GM19467 (cell line): ENCODE results near the gene SOWAHB.

ENCODE experiments used
- ATAC-seq: cut with Tn5 transposase; IDR thresholded peaks from one replicate; pipeline ENCODE4 v1.9.1; 2021; ENCODE audit warnings: mild to moderate bottlenecking, moderate library complexity; ENCODE audit not compliant: unreplicated experiment

SOWAHB gene

DNA sequence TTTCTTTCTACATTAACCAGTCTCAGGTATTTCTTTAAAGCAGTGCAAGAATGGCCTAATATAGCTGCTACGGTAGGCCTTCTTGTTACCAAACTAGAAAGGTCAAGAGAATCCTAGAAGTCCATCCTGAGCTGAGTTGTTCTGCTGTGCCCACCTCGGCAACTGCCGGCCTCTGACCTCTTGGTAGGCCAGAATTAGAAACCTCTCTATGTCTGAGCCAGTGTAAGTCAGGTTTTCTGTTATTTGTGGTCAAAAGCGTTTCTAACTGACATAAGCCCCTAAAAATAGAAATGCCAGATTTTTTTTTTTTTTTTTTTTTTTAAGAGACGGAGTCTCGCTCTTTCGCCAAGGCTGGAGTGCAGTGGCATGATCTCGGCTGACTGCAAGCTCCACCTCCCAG is 43.1 kb downstream of the SOWAHB start:
- no peak for ATAC-seq

DNA sequence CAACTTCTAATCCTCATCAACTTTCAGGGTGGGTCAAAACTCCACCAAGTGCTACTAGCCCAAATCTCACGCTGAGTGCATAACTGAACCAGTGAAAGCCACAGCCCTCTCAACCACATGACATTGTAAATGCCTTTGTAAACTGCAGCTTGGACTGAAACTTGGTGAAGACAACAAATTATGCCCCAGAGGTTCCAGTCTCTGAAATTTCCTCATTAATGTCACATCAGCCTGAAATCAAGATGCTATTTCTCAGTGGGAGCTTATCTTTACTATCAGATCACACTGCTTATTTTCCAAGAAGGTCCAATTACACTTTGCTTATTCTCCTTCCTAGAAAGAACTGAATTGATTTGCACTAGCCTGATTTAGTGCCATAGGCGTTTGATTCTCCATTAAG is 46.6 kb downstream of the SOWAHB start:
- no peak for ATAC-seq

DNA sequence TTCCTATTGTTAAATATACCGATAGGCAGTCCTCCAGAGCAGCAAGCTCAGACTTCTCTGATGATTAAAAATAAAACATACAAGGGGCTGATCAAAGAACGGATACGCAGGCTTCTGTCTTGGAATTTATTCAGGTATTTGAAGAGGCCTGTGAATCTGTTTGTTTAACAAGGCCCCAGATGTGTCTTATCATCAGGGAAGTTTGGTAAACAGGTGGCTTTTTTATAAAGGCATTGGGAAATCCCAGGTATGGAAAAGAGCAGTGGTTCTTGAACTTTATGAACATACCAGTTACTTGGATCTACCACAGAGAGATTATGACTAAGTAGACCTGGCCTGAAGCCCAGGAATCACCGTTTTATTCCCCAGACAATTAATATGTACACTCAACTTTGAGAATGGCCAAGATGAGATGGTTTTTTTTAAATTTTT is 47.9 kb downstream of the SOWAHB start:
- ATAC-seq, result no peak
